Neural cell (in vitro differentiated cells): ENCODE data around the gene AGBL4. TPM values are rescaled to one million over a fixed set of nuclear protein-coding genes. Genes with fewer than 3 reads are reported as not detected.

Experiments used
- H2AFZ ChIP-seq: fragments of 200-600, 300-800 bp; sonication (generic), shearing (Covaris generic); 2 replicates; pipeline ENCODE4 v1.6.0; 2014; ENCODE audit warnings: low read depth, mild to moderate bottlenecking, antibody characterized with exemption, low read length, moderate library complexity
- H3F3A ChIP-seq: fragments of 200-600 bp; shearing (Covaris generic); 2 replicates; pipeline ENCODE4 v1.6.1; 2016; ENCODE audit warnings: mild to moderate bottlenecking, moderate library complexity, mixed read lengths, antibody characterized with exemption, low read length; ENCODE audit not compliant: insufficient read depth, poor library complexity, severe bottlenecking
- H3K27ac ChIP-seq: fragments of 200-600, 300-800 bp; sonication (generic), shearing (Covaris generic); 2 replicates; pipeline ENCODE4 v1.5.1; 2014; ENCODE audit warnings: mild to moderate bottlenecking, low read length, moderate library complexity
- H3K27me3 ChIP-seq: fragments of 300-800, 200-600 bp; sonication (generic), shearing (Covaris generic); 2 replicates; pipeline ENCODE4 v1.6.0; 2014; ENCODE audit warnings: mild to moderate bottlenecking, low read depth, low read length, moderate library complexity; ENCODE audit not compliant: insufficient read depth
- H3K36me3 ChIP-seq: fragments of 300-800, 200-600 bp; sonication (generic), shearing (Covaris generic); 2 replicates; pipeline ENCODE4 v1.5.1; 2014; ENCODE audit warnings: mild to moderate bottlenecking, antibody characterized with exemption, low read length, moderate library complexity; ENCODE audit not compliant: insufficient read depth
- H3K4me2 ChIP-seq: fragments of 300-800, 200-600 bp; sonication (generic), shearing (Covaris generic); 2 replicates; pipeline ENCODE4 v1.6.0; 2014; ENCODE audit warnings: mild to moderate bottlenecking, low read length
- H3K4me3 ChIP-seq: fragments of 300-800, 200-600 bp; sonication (generic), shearing (Covaris generic); 2 replicates; pipeline ENCODE4 v1.5.1; 2014; ENCODE audit warnings: mild to moderate bottlenecking, low read length, moderate library complexity
- H3K79me2 ChIP-seq: fragments of 200-600 bp; shearing (Covaris generic); replicated peaks from 2 replicates; pipeline ENCODE4 v1.6.0; 2014; ENCODE audit warnings: mild to moderate bottlenecking, low read length, moderate library complexity; ENCODE audit not compliant: insufficient read depth
- H3K9ac ChIP-seq: fragments of 300-800, 200-600 bp; sonication (generic), shearing (Covaris generic); 2 replicates; pipeline ENCODE4 v1.6.1; 2016; ENCODE audit warnings: mild to moderate bottlenecking, low read length, mixed read lengths
- H3K9me2 ChIP-seq: fragments of 200-600 bp; shearing (Covaris generic); 2 replicates; pipeline ENCODE4 v1.6.1; 2016; ENCODE audit warnings: mild to moderate bottlenecking, low read length, mixed read lengths; ENCODE audit not compliant: insufficient read depth
- H3K9me3 ChIP-seq: fragments of 200-600, 300-800 bp; sonication (generic), shearing (Covaris generic); 2 replicates; pipeline ENCODE4 v1.6.1; 2016; ENCODE audit warnings: mild to moderate bottlenecking, mixed run types, low read length, moderate library complexity, mixed read lengths
- H4K20me1 ChIP-seq: fragments of 200-600 bp; shearing (Covaris generic); 2 replicates; pipeline ENCODE4 v1.6.1; 2016; ENCODE audit warnings: mild to moderate bottlenecking, mixed run types; ENCODE audit not compliant: insufficient read depth
- CTCF ChIP-seq: fragments of 450-650 bp; IDR thresholded peaks from 2 replicates; pipeline ENCODE4 v1.5.1; 2014; ENCODE audit warnings: antibody characterized with exemption, mild to moderate bottlenecking, moderate library complexity; ENCODE audit not compliant: poor library complexity, severe bottlenecking
- EP300 ChIP-seq: fragments of 450-650 bp; conservative IDR thresholded peaks from 2 replicates; pipeline ENCODE4 v1.6.1; 2014; ENCODE audit warnings: antibody characterized with exemption, mild to moderate bottlenecking, moderate library complexity; ENCODE audit not compliant: poor library complexity, severe bottlenecking
- EZH2 ChIP-seq: fragments of 200-600, 300-800 bp; shearing (Covaris generic), sonication (generic); IDR thresholded peaks from 2 replicates; pipeline ENCODE4 v1.6.1; 2014; ENCODE audit warnings: antibody characterized with exemption, low read length, borderline replicate concordance, mild to moderate bottlenecking; ENCODE audit not compliant: insufficient read depth, poor library complexity, severe bottlenecking
- MXI1 ChIP-seq: fragments of 450-650 bp; conservative IDR thresholded peaks from 2 replicates; pipeline ENCODE4 v1.6.1; 2014; ENCODE audit warnings: antibody characterized with exemption, mild to moderate bottlenecking; ENCODE audit not compliant: poor library complexity, severe bottlenecking
- POLR2AphosphoS5 ChIP-seq: IDR thresholded peaks from 2 replicates; pipeline ENCODE4 v1.6.1; 2012
- RAD21 ChIP-seq: fragments of 450-650 bp; conservative IDR thresholded peaks from 2 replicates; pipeline ENCODE4 v1.6.1; 2014; ENCODE audit warnings: antibody characterized with exemption, mild to moderate bottlenecking, moderate library complexity
- SMC3 ChIP-seq: fragments of 450-650 bp; conservative IDR thresholded peaks from 2 replicates; pipeline ENCODE4 v1.6.1; 2014; ENCODE audit warnings: antibody characterized with exemption, mild to moderate bottlenecking, moderate library complexity; ENCODE audit not compliant: poor library complexity
- TAF1 ChIP-seq: IDR thresholded peaks from 2 replicates; pipeline ENCODE4 v1.6.1; 2012; ENCODE audit warnings: low read depth
- polyA plus RNA-seq: library from polyadenylated mRNA; depleted of rRNA; stranded (reverse); fragments of >200 nt; gene quantifications from 2 replicates; pipeline ENCODE4 v1.2.3, GENCODE V29; 2014
- TF ChIP-seq, protein P1 (sequence below): IDR thresholded peaks from 2 replicates; pipeline ENCODE4 v1.6.1; 2012; ENCODE audit warnings: borderline replicate concordance

The AGBL4 gene
- polyA plus RNA-seq, 1 donor from 2014 or later = 1.3 TPM

GRCh38 chr1:49630156-49630555 lies 393.6 kb downstream of the AGBL4 start:
- no peak for TF ChIP-seq RAD21
- TF ChIP-seq, protein P1, sequence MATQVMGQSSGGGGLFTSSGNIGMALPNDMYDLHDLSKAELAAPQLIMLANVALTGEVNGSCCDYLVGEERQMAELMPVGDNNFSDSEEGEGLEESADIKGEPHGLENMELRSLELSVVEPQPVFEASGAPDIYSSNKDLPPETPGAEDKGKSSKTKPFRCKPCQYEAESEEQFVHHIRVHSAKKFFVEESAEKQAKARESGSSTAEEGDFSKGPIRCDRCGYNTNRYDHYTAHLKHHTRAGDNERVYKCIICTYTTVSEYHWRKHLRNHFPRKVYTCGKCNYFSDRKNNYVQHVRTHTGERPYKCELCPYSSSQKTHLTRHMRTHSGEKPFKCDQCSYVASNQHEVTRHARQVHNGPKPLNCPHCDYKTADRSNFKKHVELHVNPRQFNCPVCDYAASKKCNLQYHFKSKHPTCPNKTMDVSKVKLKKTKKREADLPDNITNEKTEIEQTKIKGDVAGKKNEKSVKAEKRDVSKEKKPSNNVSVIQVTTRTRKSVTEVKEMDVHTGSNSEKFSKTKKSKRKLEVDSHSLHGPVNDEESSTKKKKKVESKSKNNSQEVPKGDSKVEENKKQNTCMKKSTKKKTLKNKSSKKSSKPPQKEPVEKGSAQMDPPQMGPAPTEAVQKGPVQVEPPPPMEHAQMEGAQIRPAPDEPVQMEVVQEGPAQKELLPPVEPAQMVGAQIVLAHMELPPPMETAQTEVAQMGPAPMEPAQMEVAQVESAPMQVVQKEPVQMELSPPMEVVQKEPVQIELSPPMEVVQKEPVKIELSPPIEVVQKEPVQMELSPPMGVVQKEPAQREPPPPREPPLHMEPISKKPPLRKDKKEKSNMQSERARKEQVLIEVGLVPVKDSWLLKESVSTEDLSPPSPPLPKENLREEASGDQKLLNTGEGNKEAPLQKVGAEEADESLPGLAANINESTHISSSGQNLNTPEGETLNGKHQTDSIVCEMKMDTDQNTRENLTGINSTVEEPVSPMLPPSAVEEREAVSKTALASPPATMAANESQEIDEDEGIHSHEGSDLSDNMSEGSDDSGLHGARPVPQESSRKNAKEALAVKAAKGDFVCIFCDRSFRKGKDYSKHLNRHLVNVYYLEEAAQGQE = no peak
- TF ChIP-seq TAF1 = no peak
- no peak for TF ChIP-seq EP300
- no peak for TF ChIP-seq SMC3
- no peak for TF ChIP-seq MXI1
- no peak for TF ChIP-seq CTCF
- TF ChIP-seq POLR2AphosphoS5 = no peak
- no peak for TF ChIP-seq EZH2
- H3K27ac ChIP-seq = no peak overlapping the region
- no peaks in the 10 kb centered on the region for H3K27me3 ChIP-seq
- no peaks in the 10 kb centered on the region for H4K20me1 ChIP-seq
- H3F3A ChIP-seq = no peaks in the 10 kb centered on the region
- no peak overlapping the region for H3K4me3 ChIP-seq
- H3K36me3 ChIP-seq = no peaks in the 10 kb centered on the region
- no peak overlapping the region for H3K4me2 ChIP-seq
- H3K9me2 ChIP-seq = no peaks in the 10 kb centered on the region
- H3K79me2 ChIP-seq = no peaks in the 10 kb centered on the region
- no peak overlapping the region for H3K9ac ChIP-seq
- H2AFZ ChIP-seq = no peak overlapping the region
- peaks cover 18% of the 10 kb centered on the region for H3K9me3 ChIP-seq

- Histone ChIP-seq H2AFZ (no peak overlapping the region), H3K27me3 (no peaks in the 10 kb centered on the region), H3K4me3 (no peak overlapping the region), H3F3A (no peaks in the 10 kb centered on the region), H3K9me2 (no peaks in the 10 kb centered on the region), H4K20me1 (no peaks in the 10 kb centered on the region), H3K36me3 (no peaks in the 10 kb centered on the region), H3K79me2 (no peaks in the 10 kb centered on the region), H3K27ac (no peak overlapping the region), H3K9me3 (peaks cover 18% of the 10 kb centered on the region), H3K4me2 (no peak overlapping the region), H3K9ac (no peak overlapping the region)
- no peak for TF ChIP-seq EZH2
- no peak for TF ChIP-seq SMC3
- TF ChIP-seq, protein P1 = no peak
- TF ChIP-seq MXI1 = no peak
- no peak for TF ChIP-seq RAD21
- TF ChIP-seq CTCF = no peak
- no peak for TF ChIP-seq EP300
- TF ChIP-seq TAF1 = no peak
- no peak for TF ChIP-seq POLR2AphosphoS5
Measured at GRCh38 chr1:49627781-49628180, 396.0 kb downstream of the AGBL4 start.
